GM12878 (cell line): Measurements from ENCODE around the gene MIXL1. TPM values are rescaled to one million over a fixed set of nuclear protein-coding genes. Genes with fewer than 3 reads are reported as not detected.

Source experiments
- ATAC-seq: fragments of 200-7000 bp; cut with Tn5 transposase; 3 replicates; pipeline ENCODE4 v1.9.1; 2020; ENCODE audit warnings: mild to moderate bottlenecking, moderate library complexity
- BruUV-seq: library from RNA; stranded (reverse); fragments of 400-500 nt; replicated peaks from 2 replicates; lab custom pipeline; 2021; lab: Mats Ljungman, UMichigan
- CTCF ChIA-PET: fragments of 300-600 bp; sonication (Branson Sonifier 250); formaldehyde crosslinking; extraction: SDS; loops from one replicate; lab custom pipeline; 2021; ENCODE audit warnings: inconsistent platforms; lab: Yijun Ruan, JAX
- POLR2A ChIA-PET: fragments of 350-600 bp; formaldehyde crosslinking; extraction: SDS; loops from one replicate; lab custom pipeline; 2021; ENCODE audit warnings: inconsistent platforms; lab: Charles Lee
- RAD21 ChIA-PET: fragments of 300-600 bp; sonication (Branson Sonifier 250); formaldehyde crosslinking; loops from one replicate; lab custom pipeline; 2023; ENCODE audit warnings: antibody characterized with exemption; ENCODE audit not compliant: unreplicated experiment; lab: Charles Lee
- SMC1A ChIA-PET: fragments of 300-600 bp; sonication (Branson Sonifier 250); formaldehyde crosslinking; loops from one replicate; lab custom pipeline; 2023; ENCODE audit not compliant: unreplicated experiment, uncharacterized antibody; lab: Charles Lee
- DNase-seq: peaks from one replicate; pipeline ENCODE4 v3.0.0-alpha.2; 2011; ENCODE audit warnings: low read depth, low spot score
- FAIRE-seq: peaks from 3 replicates; lab custom pipeline; 2011; peaks lifted over from hg19 to GRCh38; lab: Jason Lieb, UNC
- H2AFZ ChIP-seq: 2 replicates; pipeline ENCODE4 v1.6.0; 2011; ENCODE audit warnings: low read depth, low read length, control low read depth; ENCODE audit not compliant: control insufficient read depth
- H3K27ac ChIP-seq: 2 replicates; pipeline ENCODE4 v1.5.1; 2011; ENCODE audit warnings: control low read depth; ENCODE audit not compliant: control insufficient read depth, insufficient read depth
- H3K27me3 ChIP-seq, 2 experiments: replicated peaks in 1 of 2; 2 replicates each; pipeline versions ENCODE4 v1.6.0 to v1.6.1; 2011; ENCODE audit warnings: low read length in 1 of 2; ENCODE audit not compliant: control insufficient read depth in 2 of 2, insufficient read depth in 2 of 2
- H3K36me3 ChIP-seq, 2 experiments: 2 replicates each; pipeline ENCODE4 v1.5.1; 2011; ENCODE audit warnings: low read length in 1 of 2; ENCODE audit not compliant: control insufficient read depth in 2 of 2, insufficient read depth in 2 of 2
- H3K4me1 ChIP-seq: 2 replicates; pipeline ENCODE4 v1.6.1; 2011; ENCODE audit warnings: mild to moderate bottlenecking, low read length, moderate library complexity, mixed read lengths; ENCODE audit not compliant: control insufficient read depth, insufficient read depth
- H3K4me2 ChIP-seq: 2 replicates; pipeline ENCODE4 v1.6.0; 2011; ENCODE audit warnings: control low read depth; ENCODE audit not compliant: control insufficient read depth, insufficient read depth
- H3K4me3 ChIP-seq: fragments of 200-600 bp; sonication (generic); 2 replicates; pipeline ENCODE4 v1.5.1; 2016
- H3K79me2 ChIP-seq: 2 replicates; pipeline ENCODE4 v1.6.0; 2011; ENCODE audit warnings: low read length; ENCODE audit not compliant: control insufficient read depth, insufficient read depth
- H3K9ac ChIP-seq: 2 replicates; pipeline ENCODE4 v1.8.0; 2011; ENCODE audit warnings: low read length, control low read depth, mixed read lengths; ENCODE audit not compliant: control insufficient read depth, insufficient read depth
- H3K9me3 ChIP-seq: replicated peaks from 3 replicates; pipeline ENCODE4 v1.5.1; 2011; ENCODE audit warnings: mild to moderate bottlenecking, low read length; ENCODE audit not compliant: control insufficient read depth, insufficient read depth
- H4K20me1 ChIP-seq: 2 replicates; pipeline ENCODE4 v1.6.0; 2011; ENCODE audit not compliant: control insufficient read depth, insufficient read depth
- BCL11A ChIP-seq: IDR thresholded peaks from 2 replicates; pipeline ENCODE4 v1.6.1; 2011; ENCODE audit warnings: low read depth, low read length
- CBFB ChIP-seq: IDR thresholded peaks from 2 replicates; pipeline ENCODE4 v1.6.1; 2016; ENCODE audit warnings: antibody characterized with exemption, low read depth
- CBX5 ChIP-seq: sonication (generic); IDR thresholded peaks from 2 replicates; pipeline ENCODE4 v1.6.1; 2016; ENCODE audit warnings: low read depth, moderate library complexity, mild to moderate bottlenecking, inconsistent platforms
- CREB1 ChIP-seq: IDR thresholded peaks from 2 replicates; pipeline ENCODE4 v1.6.1; 2012; ENCODE audit warnings: low read depth, mild to moderate bottlenecking, inconsistent platforms
- GATAD2B ChIP-seq: fragments of 450-650 bp; conservative IDR thresholded peaks from 2 replicates; pipeline ENCODE4 v1.6.1; 2017; ENCODE audit warnings: low read depth, mild to moderate bottlenecking, moderate library complexity
- HDAC2 ChIP-seq: fragments of 200-600 bp; sonication (generic); IDR thresholded peaks from 2 replicates; pipeline ENCODE4 v1.6.1; 2017
- IKZF1 ChIP-seq: fragments of 450-650 bp; conservative IDR thresholded peaks from 2 replicates; pipeline ENCODE4 v1.6.1; 2017; ENCODE audit warnings: antibody characterized with exemption, mild to moderate bottlenecking
- MLLT1 ChIP-seq: fragments of 450-650 bp; IDR thresholded peaks from 2 replicates; pipeline ENCODE4 v1.6.1; 2016; ENCODE audit warnings: mild to moderate bottlenecking
- MTA3 ChIP-seq: IDR thresholded peaks from 2 replicates; pipeline ENCODE4 v1.6.1; 2012; ENCODE audit warnings: low read length, inconsistent platforms, borderline replicate concordance
- MYB ChIP-seq: fragments of 150-350 bp; IDR thresholded peaks from 2 replicates; pipeline ENCODE4 v1.6.1; 2014; ENCODE audit warnings: mild to moderate bottlenecking, low read depth, low read length, borderline replicate concordance
- NR2C1 ChIP-seq: fragments of 450-650 bp; IDR thresholded peaks from 2 replicates; pipeline ENCODE4 v1.6.1; 2017; ENCODE audit warnings: antibody characterized with exemption, mild to moderate bottlenecking, moderate library complexity
- RFX5 ChIP-seq: IDR thresholded peaks from 2 replicates; pipeline ENCODE4 v1.6.1; 2011; ENCODE audit warnings: low read depth, low read length, improper control_type of control experiment
- SRF ChIP-seq, 2 experiments: IDR thresholded peaks; 2 replicates each; pipeline ENCODE4 v1.6.1; 2011; ENCODE audit warnings: low read depth in 2 of 2, low read length in 2 of 2, mild to moderate bottlenecking in 1 of 2, moderate library complexity in 1 of 2
- SUPT20H ChIP-seq: IDR thresholded peaks from 2 replicates; pipeline ENCODE4 v1.6.1; 2011; ENCODE audit warnings: low read depth, mild to moderate bottlenecking, low read length, moderate library complexity, borderline replicate concordance; ENCODE audit not compliant: control insufficient read depth
- SUZ12 ChIP-seq: fragments of 200-600 bp; sonication (generic); IDR thresholded peaks from one replicate; pipeline ENCODE4 v1.6.1; 2018; ENCODE audit warnings: antibody characterized with exemption, mild to moderate bottlenecking; ENCODE audit not compliant: unreplicated experiment
- ZBED1 ChIP-seq: IDR thresholded peaks from 2 replicates; pipeline ENCODE4 v1.6.1; 2016; ENCODE audit warnings: borderline replicate concordance
- ZNF207 ChIP-seq: fragments of 450-650 bp; IDR thresholded peaks from 2 replicates; pipeline ENCODE4 v1.6.1; 2014; ENCODE audit warnings: antibody characterized with exemption, mild to moderate bottlenecking, borderline replicate concordance
- WGBS: methylation state at CpG from one replicate; pipeline ENCODE4 v1.1.6; 2016; ENCODE audit warnings: low lambda C conversion rate; ENCODE audit not compliant: insufficient replicate concordance, insufficient coverage; ENCODE audit errors: missing lambda C conversion rate; 5-methylcytosine and 5-hydroxymethylcytosine counted together
- in situ Hi-C: fragments of 300-500 bp; cut with MboI; formaldehyde crosslinking; loops from 9 replicates; pipeline ENCODE4 v1.14.3; 2018; ENCODE audit warnings: mixed read lengths
- intact Hi-C: fragments of 100-400 bp; cut with micrococcal nuclease; formaldehyde crosslinking; loops from one replicate; pipeline ENCODE4 v1.14.2; 2022; ENCODE audit not compliant: unreplicated experiment
- polyA plus RNA-seq, 11 experiments: library from polyadenylated mRNA; depleted of rRNA in 4 of 11; unstranded in 6 of 11; stranded (reverse) in 5 of 11; fragments of >200 nt; fragmentation: Nextera tagmentation in 4 of 11; fragmentation: Illumina TruSeq in 1 of 11; extraction: Ambion mirVana in 4 of 11; extraction: Trizol in 1 of 11; gene quantifications; 1 replicate in 1 of 11; 2 replicates in 10 of 11; pipeline versions ENCODE4 v1.2.1 to v1.2.3, GENCODE V29; 2011 to 2016; ENCODE audit warnings: inconsistent platforms in 2 of 11, missing spikeins in 2 of 11, low read depth in 1 of 11
- total RNA-seq, 4 experiments: library from RNA; depleted of rRNA in 3 of 4; stranded (reverse); fragments of >200 nt in 3 of 4; fragmentation: Illumina TruSeq in 1 of 4; extraction: Trizol in 1 of 4; gene quantifications; 2 replicates each; pipeline versions ENCODE4 v1.2.1 to v1.2.3, GENCODE V29; 2013 to 2021

The MIXL1 gene
- total and polyA plus RNA-seq, 10 of the 15 experiments (the other 5 are each of a cell fraction or from before 2014, with no cell fraction given), result 0.11 to 0.25 (median 0.20) TPM; not detected in 2

GRCh38 chr1:226216056-226216455 is 7.4 kb upstream of the MIXL1 start:
- 57% methylated on average over 5 of the region's 5 CpGs for WGBS
- Histone ChIP-seq H3K27me3 (no peaks in the 10 kb centered on the region), H3K79me2 (no peaks in the 10 kb centered on the region), H2AFZ (no peak overlapping the region), H3K36me3 (no peaks in the 10 kb centered on the region), H3K9me3 (no peaks in the 10 kb centered on the region), H3K27ac (no peak overlapping the region), H3K9ac (no peak overlapping the region), H3K4me2 (no peak overlapping the region), H4K20me1 (no peaks in the 10 kb centered on the region), H3K4me1 (no peaks in the 10 kb centered on the region; the same call in 1 of the 2 replicates), H3K4me3 (no peak overlapping the region)
- POLR2A ChIA-PET, result interaction anchor here (0.6 kb wide), 1 partner anchor 108 kb away, joined by 4 read pairs; no protein-coding TSS in a partner anchor
- RAD21 ChIA-PET, result no interaction called here
- no peak for ATAC-seq
- no peak for FAIRE-seq
- intact Hi-C loops (no loop called here), in situ Hi-C loops (no loop called here)
- SMC1A ChIA-PET, result interaction anchor here (1.0 kb wide), 1 partner anchor 16 kb away, joined by 3 read pairs; no protein-coding TSS in a partner anchor
- no peak for DNase-seq
- TF ChIP-seq HDAC2 (no peak), CBFB (no peak), GATAD2B (no peak), MYB (no peak), SRF (IDR thresholded peaks at IDR 0.05; ENCODE audit: low read depth in 2 of 2, low read length in 2 of 2) (no peak), IKZF1 (no peak), RFX5 (no peak), SUPT20H (no peak), SUZ12 (no peak), ZBED1 (no peak), BCL11A (no peak), MLLT1 (no peak), CBX5 (no peak), NR2C1 (no peak), CREB1 (no peak), ZNF207 (no peak), MTA3 (no peak)
- CTCF ChIA-PET, result interaction anchor here (2.5 kb wide), 1 partner anchor 91 kb away, joined by 6 read pairs; no protein-coding TSS in a partner anchor
- no TSS peak for BruUV-seq
